Kidney epithelial cell (primary cell): ENCODE measurements around the gene BARD1. TPM values are rescaled to one million over a fixed set of nuclear protein-coding genes. Genes with fewer than 3 reads are reported as not detected.

ENCODE experiments used
- DNase-seq: peaks from one replicate; pipeline ENCODE4 v3.0.0-alpha.2; 2010; ENCODE audit warnings: low read depth
- H3K27me3 ChIP-seq: 2 replicates; pipeline ENCODE4 v1.6.0; 2011; ENCODE audit warnings: low read length; ENCODE audit not compliant: control insufficient read depth, insufficient read depth
- H3K36me3 ChIP-seq: 2 replicates; pipeline ENCODE4 v1.5.1; 2011; ENCODE audit warnings: low read length; ENCODE audit not compliant: control insufficient read depth, insufficient read depth
- H3K4me3 ChIP-seq: 2 replicates; pipeline ENCODE4 v1.5.1; 2011; ENCODE audit warnings: low read depth, mild to moderate bottlenecking, control low read depth, low read length
- CTCF ChIP-seq: IDR thresholded peaks from 2 replicates; pipeline ENCODE4 v1.5.1; 2011; ENCODE audit warnings: mild to moderate bottlenecking, moderate library complexity, low read length, control low read depth, inconsistent platforms; ENCODE audit not compliant: insufficient read depth, poor library complexity, severe bottlenecking
- total RNA-seq: library from RNA; depleted of rRNA; stranded (reverse); fragments of >200 nt; gene quantifications from 2 replicates; pipeline ENCODE4 v1.2.3, GENCODE V29; 2015

Gene BARD1
- total RNA-seq, 1 donor from 2014 or later: 7.7 TPM

- Histone ChIP-seq H3K27me3 (no peaks in the 10 kb centered on the region), H3K4me3 (no peak overlapping the region), H3K36me3 (no peaks in the 10 kb centered on the region)
- TF ChIP-seq CTCF: no peak
- no peak for DNase-seq
These were observed 27.1 kb upstream of the BARD1 start for GRCh38 chr2:214836568-214836967.

DNA sequence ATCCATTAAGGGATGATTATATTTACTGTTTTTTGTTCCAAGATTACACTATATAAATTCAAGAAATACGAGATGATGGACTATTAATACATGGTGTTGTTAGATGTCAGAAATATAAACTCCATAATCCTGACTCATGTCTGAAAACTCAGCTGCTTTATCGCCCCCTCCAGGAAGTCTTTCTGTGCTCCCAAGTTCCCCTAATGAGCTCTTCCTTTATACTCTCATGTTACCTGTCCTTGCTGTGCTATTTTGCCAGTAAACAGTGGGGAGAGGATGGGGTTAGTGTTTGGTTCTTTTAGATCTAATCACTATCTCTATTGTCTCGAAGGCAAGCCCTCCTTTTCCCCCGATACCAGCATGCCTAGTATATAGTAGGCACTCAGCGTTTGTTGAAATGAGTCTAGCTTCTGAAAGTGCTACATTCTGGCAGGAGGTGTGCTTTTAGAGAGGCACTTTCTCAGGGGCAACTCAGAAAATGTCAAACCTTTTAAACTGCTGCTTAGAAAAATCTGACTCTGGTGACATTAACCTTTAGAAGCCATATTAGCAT lies 21.4 kb upstream of the BARD1 start:
- H3K27me3 ChIP-seq: no peaks in the 10 kb centered on the region
- TF ChIP-seq CTCF: peak; percentile 25
- no peaks in the 10 kb centered on the region for H3K36me3 ChIP-seq
- no peak overlapping the region for H3K4me3 ChIP-seq
- DNase-seq: no peak

DNA sequence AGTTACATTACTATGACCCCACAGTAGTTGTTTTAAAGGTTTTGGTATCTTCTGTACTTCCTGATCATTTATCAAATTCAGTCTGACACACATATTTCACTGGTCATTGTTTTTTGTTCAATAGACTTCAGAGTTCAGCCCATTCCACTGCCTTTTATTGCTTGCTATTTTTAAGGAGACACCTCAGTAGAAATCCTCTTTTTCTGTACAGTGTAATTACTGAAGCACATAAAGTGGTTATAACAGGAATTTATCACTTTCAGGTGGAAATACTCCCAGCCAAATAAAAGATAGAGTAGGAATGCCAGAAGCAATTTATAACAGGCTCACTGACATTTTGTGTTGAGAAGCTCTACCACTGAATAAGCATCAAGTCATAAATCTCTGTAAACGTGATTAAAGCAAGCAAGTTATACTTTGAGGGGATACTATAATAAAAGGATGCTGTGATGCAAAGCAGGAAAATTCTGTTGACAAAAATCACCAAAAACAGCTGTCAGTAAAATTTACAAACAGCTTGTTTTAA lies 6.6 kb upstream of the BARD1 start:
- DNase-seq: no peak
- no peaks in the 10 kb centered on the region for H3K27me3 ChIP-seq
- no peak for TF ChIP-seq CTCF
- H3K36me3 ChIP-seq: no peaks in the 10 kb centered on the region
- H3K4me3 ChIP-seq: no peak overlapping the region

DNA sequence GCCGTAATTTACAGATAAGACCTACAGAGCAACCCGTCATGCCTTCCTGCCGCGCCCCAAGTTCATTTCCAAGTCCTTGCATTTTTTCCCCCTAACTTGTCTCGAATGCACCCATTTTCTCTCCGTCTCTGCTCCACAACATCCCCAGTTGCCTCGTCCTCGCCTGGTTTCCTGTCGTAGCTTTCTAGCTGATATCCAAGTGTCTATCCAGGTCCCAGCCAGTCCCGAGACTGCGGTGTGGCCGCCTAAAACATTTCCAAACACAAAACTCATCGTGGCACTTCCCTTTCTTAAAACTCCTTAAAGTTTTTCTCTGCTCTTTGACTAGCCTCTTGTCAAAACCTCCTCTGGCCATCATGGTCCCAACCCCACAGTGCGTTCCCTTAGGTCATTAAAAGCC lies 1.2 kb upstream of the BARD1 start:
- Histone ChIP-seq H3K36me3 (no peaks in the 10 kb centered on the region), H3K27me3 (no peaks in the 10 kb centered on the region), H3K4me3 (peak overlapping the region; percentile 35)
- DNase-seq: no peak
- TF ChIP-seq CTCF: no peak

DNA sequence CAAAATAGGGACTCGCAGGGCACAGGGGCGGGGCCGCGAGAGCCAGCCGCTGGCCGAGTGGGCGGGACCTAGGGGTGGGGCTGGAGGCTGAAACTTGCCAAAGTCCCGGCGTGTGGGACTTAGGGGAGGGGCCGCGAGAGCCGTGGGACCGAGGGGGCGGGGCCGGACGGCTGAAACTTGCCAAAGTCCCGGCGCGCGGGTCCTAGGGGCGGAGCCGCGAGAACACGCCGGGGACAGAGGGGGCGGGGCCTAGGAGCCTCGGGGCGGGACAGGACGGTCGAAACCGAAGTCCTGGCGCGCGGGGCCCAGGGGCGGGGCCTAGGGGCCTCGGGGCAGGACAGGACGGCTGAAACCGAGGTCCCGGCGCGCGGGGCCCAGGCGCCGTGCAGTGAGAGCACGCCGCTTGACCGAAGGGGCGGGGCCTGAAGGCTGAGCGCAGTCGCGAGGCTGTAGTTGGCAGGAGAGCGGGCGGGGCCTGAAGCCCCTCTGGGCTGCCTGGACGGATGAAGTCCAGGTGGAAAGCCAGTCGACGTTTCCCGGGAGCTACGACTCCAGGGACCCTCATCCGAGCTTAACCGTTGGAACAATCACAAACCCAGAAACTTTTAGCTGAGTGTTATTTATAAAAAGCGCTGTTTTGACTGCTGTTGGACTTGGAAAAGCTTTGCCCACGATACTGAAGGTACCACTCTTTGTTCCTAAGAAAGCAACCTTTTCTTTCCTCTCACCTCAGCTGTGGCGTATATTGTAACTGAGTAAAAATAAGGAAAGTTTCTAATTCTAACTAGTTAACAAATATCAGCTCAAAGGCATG lies 475 bp upstream of the BARD1 start:
- peak; percentile 78 for DNase-seq
- H3K4me3 ChIP-seq: peak overlapping the region; percentile 71
- TF ChIP-seq CTCF: no peak
- no peaks in the 10 kb centered on the region for H3K36me3 ChIP-seq
- no peaks in the 10 kb centered on the region for H3K27me3 ChIP-seq
